Tibial nerve (tissue), 4 donors: ENCODE measurements around the gene SNRPB. TPM values are rescaled to one million over a fixed set of nuclear protein-coding genes. Genes with fewer than 3 reads are reported as not detected.

ENCODE experiments used
- DNase-seq, 2 donors: peaks; one replicate each; pipeline ENCODE4 v3.0.0-alpha.2; 2019; ENCODE audit warnings: low spot score in 2 of 2
- H3K27ac ChIP-seq, 4 donors: fragments of 200-600 bp; sonication (generic) in 3 of 4; one replicate each; pipeline ENCODE4 v1.5.1; 2017 to 2019; ENCODE audit warnings: mild to moderate bottlenecking in 1 of 4
- H3K27me3 ChIP-seq, 2 donors: fragments of 200-600 bp; sonication (generic) in 1 of 2; one replicate each; pipeline versions ENCODE4 v1.5.1 to v1.6.0; 2017 to 2019
- H3K36me3 ChIP-seq, 3 donors: fragments of 200-600 bp; sonication (generic); one replicate each; pipeline ENCODE4 v1.5.1; 2018 to 2019
- H3K4me1 ChIP-seq, 4 donors: fragments of 200-600 bp; sonication (generic) in 3 of 4; one replicate each; pipeline ENCODE4 v1.5.1; 2017 to 2019
- H3K4me3 ChIP-seq, 4 donors: fragments of 200-600 bp; sonication (generic) in 3 of 4; one replicate each; pipeline ENCODE4 v1.5.1; 2017 to 2019; ENCODE audit warnings: mild to moderate bottlenecking in 1 of 4, moderate library complexity in 1 of 4
- H3K9me3 ChIP-seq, 4 donors: fragments of 200-600 bp; sonication (generic) in 3 of 4; one replicate each; pipeline ENCODE4 v1.5.1; 2017 to 2019
- CTCF ChIP-seq, 5 experiments: fragments of 200-600 bp in 3 of 5; fragments of 450-650 bp in 2 of 5; sonication (generic) in 3 of 5; IDR thresholded peaks; one replicate each; pipeline ENCODE4 v1.5.1; 2016 to 2019; ENCODE audit warnings: antibody characterized with exemption in 5 of 5, mild to moderate bottlenecking in 3 of 5, moderate library complexity in 2 of 5
- EP300 ChIP-seq, 2 donors: sonication (generic); formaldehyde crosslinking; IDR thresholded peaks; one replicate each; pipeline ENCODE4 v1.6.1; 2017; ENCODE audit warnings: antibody characterized with exemption in 2 of 2, mild to moderate bottlenecking in 1 of 2
- POLR2A ChIP-seq, 2 donors: fragments of 450-650 bp; IDR thresholded peaks; one replicate each; pipeline ENCODE4 v1.6.1; 2017; ENCODE audit warnings: antibody characterized with exemption in 2 of 2, mild to moderate bottlenecking in 2 of 2, moderate library complexity in 2 of 2
- WGBS, 2 donors: methylation state at CpG; one replicate each; pipeline ENCODE4 v1.1.5; 2018; 5-methylcytosine and 5-hydroxymethylcytosine counted together
- total RNA-seq, 4 donors: library from RNA; depleted of rRNA; stranded (reverse); fragments of >200 nt; gene quantifications; one replicate each; pipeline ENCODE4 v1.1.0, GENCODE V29; 2016

SNRPB gene
- total RNA-seq, 4 donors from 2014 or later, result 129 to 198 (median 134) TPM

- Histone ChIP-seq H3K9me3 (no peaks in the 10 kb centered on the region), H3K27ac (no peak overlapping the region), H3K27me3 (no peaks in the 10 kb centered on the region), H3K4me1 (no peaks in the 10 kb centered on the region), H3K4me3 (no peak overlapping the region), H3K36me3 (peaks cover 10 to 62% (median 15%) of the 10 kb centered on the region in 3 donors)
- 65 to 66% methylated on average over 1 of the region's 1 CpG for WGBS, 2 donors
- DNase-seq, result no peak
- TF ChIP-seq CTCF (IDR thresholded peaks at IDR 0.05) (no peak), POLR2A (IDR thresholded peaks at IDR 0.05) (no peak), EP300 (IDR thresholded peaks at IDR 0.05) (no peak)
Observed at GRCh38 chr20:2459981-2460751, 10.4 kb downstream of the SNRPB start.

GRCh38 chr20:2458919-2459499 is 11.6 kb downstream of the SNRPB start:
- DNase-seq, result no peak
- TF ChIP-seq EP300 (IDR thresholded peaks at IDR 0.05), result no peak
- TF ChIP-seq POLR2A (IDR thresholded peaks at IDR 0.05), result no peak
- no peaks in the 10 kb centered on the region for H3K27me3 ChIP-seq
- 85 to 87% methylated on average over 3 of the region's 3 CpGs for WGBS, 2 donors
- no peaks in the 10 kb centered on the region for H3K9me3 ChIP-seq
- H3K4me1 ChIP-seq, result peaks cover 0 to 6% (median 0%) of the 10 kb centered on the region in 4 donors
- H3K36me3 ChIP-seq, result peaks cover 10 to 51% (median 15%) of the 10 kb centered on the region in 3 donors
- no peak overlapping the region for H3K4me3 ChIP-seq
- H3K27ac ChIP-seq, result no peak overlapping the region

- 63 to 79% methylated on average over 2 of the region's 2 CpGs for WGBS, 2 donors
- Histone ChIP-seq H3K27ac (no peak overlapping the region), H3K36me3 (peaks cover 0 to 20% (median 0%) of the 10 kb centered on the region in 3 donors), H3K4me1 (peaks cover 0 to 10% (median 0%) of the 10 kb centered on the region in 4 donors), H3K4me3 (no peak overlapping the region), H3K27me3 (no peaks in the 10 kb centered on the region), H3K9me3 (no peaks in the 10 kb centered on the region)
- no peak for TF ChIP-seq POLR2A (IDR thresholded peaks at IDR 0.05)
- TF ChIP-seq CTCF (IDR thresholded peaks at IDR 0.05), result no peak
- TF ChIP-seq EP300 (IDR thresholded peaks at IDR 0.05), result no peak
- no peak for DNase-seq
Observed at GRCh38 chr20:2455771-2456497, 14.7 kb downstream of the SNRPB start.

GRCh38 chr20:2453792-2454191 is 16.8 kb downstream of the SNRPB start:
- WGBS, 2 donors, result 74 to 76% methylated on average over 3 of the region's 3 CpGs
- H3K36me3 ChIP-seq, result no peaks in the 10 kb centered on the region
- no peak for DNase-seq
- H3K27ac ChIP-seq, result no peak overlapping the region
- no peaks in the 10 kb centered on the region for H3K9me3 ChIP-seq
- no peaks in the 10 kb centered on the region for H3K27me3 ChIP-seq
- no peak for TF ChIP-seq POLR2A (IDR thresholded peaks at IDR 0.05)
- no peak for TF ChIP-seq EP300 (IDR thresholded peaks at IDR 0.05)
- no peak for TF ChIP-seq CTCF (IDR thresholded peaks at IDR 0.05)
- peaks cover 0 to 10% (median 0%) of the 10 kb centered on the region in 4 donors for H3K4me1 ChIP-seq
- no peak overlapping the region for H3K4me3 ChIP-seq

GRCh38 chr20:2451939-2452732 is 18.5 kb downstream of the SNRPB start:
- H3K27ac ChIP-seq, result no peak overlapping the region
- H3K36me3 ChIP-seq, result peaks cover 0 to under 1% (median 0%) of the 10 kb centered on the region in 3 donors
- no peak overlapping the region for H3K4me3 ChIP-seq
- peaks cover 0 to 10% (median 0%) of the 10 kb centered on the region in 4 donors for H3K4me1 ChIP-seq
- DNase-seq, result peak; percentile 76 to 90
- H3K9me3 ChIP-seq, result peaks cover 0 to 4% (median 0%) of the 10 kb centered on the region in 4 donors
- TF ChIP-seq POLR2A (IDR thresholded peaks at IDR 0.05), result no peak
- peak; percentile 61 to 82 (median 72) for TF ChIP-seq CTCF (IDR thresholded peaks at IDR 0.05)
- WGBS, 2 donors, result 55 to 59% methylated on average over 8 of the region's 8 CpGs
- H3K27me3 ChIP-seq, result no peaks in the 10 kb centered on the region
